Activated naive CD8-positive, alpha-beta T cell treated with anti-CD3 and anti-CD28 coated beads for 36 hours (primary cell): Measurements from ENCODE around the gene PTGES3L. TPM values are rescaled to one million over a fixed set of nuclear protein-coding genes. Genes with fewer than 3 reads are reported as not detected.
"Not testable (repeated sequence)": the region's sequence is repeated elsewhere in the genome, so short reads cannot be mapped to it uniquely, and the experiment has no call there.

Experiments used
- DNase-seq: peaks from one replicate; pipeline ENCODE4 v3.0.0; 2021
- H3K27ac Mint-ChIP-seq: one replicate; pipeline ENCODE4 v1.8.0; 2022; ENCODE audit warnings: mild to moderate bottlenecking, moderate library complexity, mixed read lengths
- H3K27me3 Mint-ChIP-seq: one replicate; pipeline ENCODE4 v1.8.0; 2022; ENCODE audit warnings: mild to moderate bottlenecking, mixed read lengths
- H3K36me3 Mint-ChIP-seq: one replicate; pipeline ENCODE4 v1.8.0; 2021; ENCODE audit warnings: mild to moderate bottlenecking, mixed read lengths
- H3K4me1 Mint-ChIP-seq: one replicate; pipeline ENCODE4 v1.8.0; 2021; ENCODE audit warnings: mixed read lengths
- H3K4me3 Mint-ChIP-seq: one replicate; pipeline ENCODE4 v1.8.0; 2022; ENCODE audit warnings: mild to moderate bottlenecking, moderate library complexity, mixed read lengths
- H3K9me3 Mint-ChIP-seq: one replicate; pipeline ENCODE4 v1.8.0; 2022; ENCODE audit warnings: mixed read lengths
- total RNA-seq, 2 experiments: library from RNA; stranded (reverse); gene quantifications; one replicate each; pipeline ENCODE4 v1.2.3, GENCODE V29; 2021

PTGES3L gene
- total RNA-seq, 2 experiments from 2014 or later, result 0.95 to 1.8 TPM

GRCh38 chr17:42920922-42921321, 59.0 kb downstream of the PTGES3L start:
- Mint-ChIP-seq H3K9me3 (no peaks in the 10 kb centered on the region), H3K4me3 (no peak overlapping the region), H3K27me3 (peaks cover 15% of the 10 kb centered on the region), H3K27ac (no peak overlapping the region), H3K4me1 (peaks cover 1% of the 10 kb centered on the region), H3K36me3 (no peaks in the 10 kb centered on the region)
- no peak for DNase-seq

GRCh38 chr17:42920106-42920900, 59.6 kb downstream of the PTGES3L start:
- DNase-seq, result no peak
- Mint-ChIP-seq H3K36me3 (no peaks in the 10 kb centered on the region), H3K27me3 (peaks cover 15% of the 10 kb centered on the region), H3K4me1 (peaks cover 1% of the 10 kb centered on the region), H3K4me3 (no peak overlapping the region), H3K9me3 (no peaks in the 10 kb centered on the region), H3K27ac (no peak overlapping the region)

- not testable (repeated sequence) for H3K4me3 Mint-ChIP-seq, H3K9me3 Mint-ChIP-seq, H3K4me1 Mint-ChIP-seq, DNase-seq, H3K36me3 Mint-ChIP-seq, H3K27ac Mint-ChIP-seq
- peaks cover 15% of the 10 kb centered on the region for H3K27me3 Mint-ChIP-seq
These were observed 60.3 kb downstream of the PTGES3L start for GRCh38 chr17:42919522-42920077.

- H3K36me3 Mint-ChIP-seq, result no peaks in the 10 kb centered on the region
- peaks cover 15% of the 10 kb centered on the region for H3K27me3 Mint-ChIP-seq
- H3K4me3 Mint-ChIP-seq, result no peak overlapping the region
- no peaks in the 10 kb centered on the region for H3K4me1 Mint-ChIP-seq
- H3K27ac Mint-ChIP-seq, result no peak overlapping the region
- no peak for DNase-seq
- H3K9me3 Mint-ChIP-seq, result no peaks in the 10 kb centered on the region
These were observed 60.9 kb downstream of the PTGES3L start for GRCh38 chr17:42918902-42919521.

Other genes starting within 250 kb of the PTGES3L start
- gene EZH1, start 235.0 kb downstream of the PTGES3L start, total RNA-seq, result 10 to 100 TPM; 14.4 to 17.5 TPM
- gene RAMP2, start 218.9 kb downstream of the PTGES3L start, total RNA-seq, result not detected
- 10 to 100 TPM; 90.4 to 91.7 TPM for gene VPS25, start 206.6 kb downstream of the PTGES3L start, total RNA-seq
- under 1 TPM; 0.25 to 0.26 TPM for gene WNK4, start 199.5 kb downstream of the PTGES3L start, total RNA-seq
- gene COA3, start 181.4 kb downstream of the PTGES3L start, total RNA-seq, result 10 to 100 TPM; 42.0 to 42.2 TPM
- gene CNTD1, start 181.2 kb downstream of the PTGES3L start, total RNA-seq, result not detected
- gene BECN1, start 155.8 kb downstream of the PTGES3L start, total RNA-seq, result 10 to 100 TPM; 87.5 to 88.3 TPM
- gene PSME3, start 146.7 kb downstream of the PTGES3L start, total RNA-seq, result 100 to 1,000 TPM; 227 to 235 TPM
- gene AOC2, start 135.5 kb downstream of the PTGES3L start, total RNA-seq, result 1 to 10 TPM; 1.9 to 2.6 TPM
- gene AOC3, start 128.9 kb downstream of the PTGES3L start, total RNA-seq, result 1 to 10 TPM; 1.2 to 1.5 TPM
- not detected for gene G6PC1, start 79.3 kb downstream of the PTGES3L start, total RNA-seq
- gene AARSD1, start 15.6 kb downstream of the PTGES3L start, total RNA-seq, result 10 to 100 TPM; 80.2 to 87.4 TPM
- gene RUNDC1, start 485 bp upstream of the PTGES3L start, total RNA-seq, result 10 to 100 TPM in 1 of 2 experiments, 1 to 10 TPM in 1; 9.6 to 10.2 TPM
- 1,000 to 10,000 TPM; 1,508 to 1,555 TPM for gene RPL27, start 18.3 kb upstream of the PTGES3L start, total RNA-seq
- gene IFI35, start 26.7 kb upstream of the PTGES3L start, total RNA-seq, result 10 to 100 TPM; 43.8 to 49.5 TPM
- gene VAT1, start 42.3 kb upstream of the PTGES3L start, total RNA-seq, result 10 to 100 TPM; 20.8 to 23.0 TPM
- gene RND2, start 45.2 kb upstream of the PTGES3L start, total RNA-seq, result not detected
- 10 to 100 TPM; 84.1 to 86.7 TPM for gene BRCA1, start 145.3 kb upstream of the PTGES3L start, total RNA-seq
- 10 to 100 TPM; 36.7 to 36.9 TPM for gene NBR1, start 191.1 kb upstream of the PTGES3L start, total RNA-seq
- gene TMEM106A, start 231.8 kb upstream of the PTGES3L start, total RNA-seq, result 10 to 100 TPM in 1 of 2 experiments, 1 to 10 TPM in 1; 9.0 to 10.6 TPM
- gene CCDC200, start 248.5 kb upstream of the PTGES3L start, total RNA-seq, result not detected